HCT116 (cell line): ENCODE data around the gene TMEM176B. TPM values are rescaled to one million over a fixed set of nuclear protein-coding genes. Genes with fewer than 3 reads are reported as not detected.

Experiments
- ATAC-seq: fragments of 200-7000 bp; cut with Tn5 transposase; 2 replicates; pipeline ENCODE4 v1.9.1; 2020; ENCODE audit warnings: mild to moderate bottlenecking, moderate library complexity
- BruUV-seq: library from RNA; stranded (reverse); fragments of 400-500 nt; replicated peaks from 2 replicates; lab custom pipeline; 2021; lab: Mats Ljungman, UMichigan
- CTCF ChIA-PET: fragments of 300-600 bp; sonication (Branson Sonifier 250); formaldehyde crosslinking; loops from one replicate; lab custom pipeline; 2021; ENCODE audit warnings: antibody characterized with exemption; lab: Charles Lee
- POLR2A ChIA-PET: fragments of 300-600, 350-600 bp; sonication (Branson Sonifier 250); formaldehyde crosslinking; loops from one replicate; lab custom pipeline; 2021; ENCODE audit warnings: antibody characterized with exemption; lab: Charles Lee
- RAD21 ChIA-PET, 2 experiments: fragments of 300-600 bp; sonication (Branson Sonifier 250); formaldehyde crosslinking; loops; one replicate each; lab custom pipeline; 2023; ENCODE audit warnings: low total read pairs in 2 of 2; ENCODE audit not compliant: uncharacterized antibody in 2 of 2, unreplicated experiment in 2 of 2, low non-redundant PET in 1 of 2; lab: Charles Lee
- DNase-seq: peaks from one replicate; pipeline ENCODE4 v3.0.0-alpha.2; 2010; ENCODE audit warnings: low read depth, low spot score
- H2AFZ ChIP-seq: fragments of 200-600 bp; shearing (Covaris generic), sonication (generic); 2 replicates; pipeline ENCODE4 v1.6.1; 2017; ENCODE audit warnings: low read depth, mixed run types, mixed read lengths, antibody characterized with exemption, low read length; ENCODE audit not compliant: poor library complexity, severe bottlenecking
- H3K27ac ChIP-seq: 2 replicates; pipeline ENCODE4 v1.5.1; 2012; ENCODE audit warnings: low read depth, low read length
- H3K27me3 ChIP-seq: fragments of 200-600 bp; sonication (generic); 2 replicates; pipeline ENCODE4 v1.6.1; 2016; ENCODE audit warnings: mixed run types, low read length, mixed read lengths; ENCODE audit not compliant: insufficient read depth
- H3K36me3 ChIP-seq, 2 experiments: fragments of 200-500 bp in 1 of 2; fragments of 200-600 bp in 1 of 2; sonication (Bioruptor generic) in 1 of 2; sonication (generic) in 1 of 2; 2 replicates each; pipeline versions ENCODE4 v1.5.1 to v1.6.1; 2014 to 2016; ENCODE audit warnings: low read length in 2 of 2, inconsistent platforms in 1 of 2, mixed read lengths in 1 of 2, mixed run types in 1 of 2; ENCODE audit not compliant: insufficient read depth in 2 of 2, control insufficient read depth in 1 of 2
- H3K4me1 ChIP-seq, 2 experiments: fragments of 200-600 bp in 1 of 2; sonication (generic) in 1 of 2; 2 replicates each; pipeline versions ENCODE4 v1.5.1 to v1.6.1; 2012 to 2017; ENCODE audit warnings: low read length in 2 of 2, inconsistent platforms in 1 of 2, mild to moderate bottlenecking in 1 of 2, mixed read lengths in 1 of 2, mixed run types in 1 of 2, moderate library complexity in 1 of 2; ENCODE audit not compliant: insufficient read depth in 2 of 2, control insufficient read depth in 1 of 2
- H3K4me2 ChIP-seq: fragments of 200-600 bp; sonication (generic); 2 replicates; pipeline ENCODE4 v1.6.1; 2017; ENCODE audit warnings: mixed run types, low read length, mixed read lengths
- H3K4me3 ChIP-seq, 2 experiments: fragments of 200-600 bp in 1 of 2; sonication (generic) in 1 of 2; replicated peaks in 1 of 2; 2 replicates each; pipeline ENCODE4 v1.5.1; 2011 to 2016; ENCODE audit warnings: low read length in 2 of 2, control low read depth in 1 of 2, low read depth in 1 of 2, mild to moderate bottlenecking in 1 of 2, mixed read lengths in 1 of 2, mixed run types in 1 of 2
- H3K79me2 ChIP-seq: fragments of 200-600 bp; sonication (generic); 2 replicates; pipeline ENCODE4 v1.6.1; 2017; ENCODE audit warnings: mild to moderate bottlenecking, mixed run types, low read length, moderate library complexity, mixed read lengths; ENCODE audit not compliant: insufficient read depth
- H3K9ac ChIP-seq: fragments of 200-600 bp; sonication (generic); 2 replicates; pipeline ENCODE4 v1.6.1; 2016; ENCODE audit warnings: low read length, mixed read lengths
- H3K9me2 ChIP-seq: fragments of 200-600 bp; sonication (generic), shearing (Covaris generic); 2 replicates; pipeline ENCODE4 v1.6.1; 2017; ENCODE audit warnings: mixed run types, mild to moderate bottlenecking, moderate library complexity; ENCODE audit not compliant: insufficient read depth
- H3K9me3 ChIP-seq, 2 experiments: fragments of 200-500 bp in 1 of 2; fragments of 200-600 bp in 1 of 2; sonication (Bioruptor generic) in 1 of 2; sonication (generic) in 1 of 2; 2 replicates each; pipeline ENCODE4 v1.6.1; 2014 to 2017; ENCODE audit warnings: low read length in 2 of 2, mixed read lengths in 2 of 2, inconsistent platforms in 1 of 2, low read depth in 1 of 2, mild to moderate bottlenecking in 1 of 2, mixed run types in 1 of 2, moderate library complexity in 1 of 2; ENCODE audit not compliant: control insufficient read depth in 1 of 2, insufficient read depth in 1 of 2
- H4K20me1 ChIP-seq: fragments of 200-600 bp; sonication (generic), shearing (Covaris generic); 2 replicates; pipeline ENCODE4 v1.6.1; 2017; ENCODE audit warnings: mixed run types, mild to moderate bottlenecking, moderate library complexity; ENCODE audit not compliant: insufficient read depth
- CBX3 ChIP-seq: IDR thresholded peaks from 2 replicates; pipeline ENCODE4 v1.6.1; 2012; ENCODE audit warnings: low read depth
- POLR2AphosphoS5 ChIP-seq: IDR thresholded peaks from 2 replicates; pipeline ENCODE4 v1.6.1; 2011; ENCODE audit warnings: mild to moderate bottlenecking, low read depth, low read length, moderate library complexity
- RAD21 ChIP-seq: IDR thresholded peaks from 2 replicates; pipeline ENCODE4 v1.6.1; 2012; ENCODE audit warnings: low read depth, mild to moderate bottlenecking
- SIN3A ChIP-seq: IDR thresholded peaks from 2 replicates; pipeline ENCODE4 v1.6.1; 2012; ENCODE audit warnings: low read depth
- SRF ChIP-seq: IDR thresholded peaks from 2 replicates; pipeline ENCODE4 v1.6.1; 2012; ENCODE audit warnings: low read depth
- intact Hi-C: fragments of 100-400 bp; cut with micrococcal nuclease; formaldehyde crosslinking; loops from 2 replicates; pipeline ENCODE4 v1.10.0; 2022
- total RNA-seq: library from RNA; stranded (reverse); gene quantifications from one replicate; pipeline ENCODE4 v1.2.1, GENCODE V29; 2021; ENCODE audit not compliant: unreplicated experiment
- TF ChIP-seq, protein P1 (sequence below): IDR thresholded peaks from 2 replicates; pipeline ENCODE4 v1.6.1; 2012; ENCODE audit warnings: low read depth
- TF ChIP-seq, protein P2 (sequence below): IDR thresholded peaks from 2 replicates; pipeline ENCODE4 v1.6.1; 2012

Gene TMEM176B
- total RNA-seq, 1 experiment from 2014 or later: 0.42 TPM

DNA sequence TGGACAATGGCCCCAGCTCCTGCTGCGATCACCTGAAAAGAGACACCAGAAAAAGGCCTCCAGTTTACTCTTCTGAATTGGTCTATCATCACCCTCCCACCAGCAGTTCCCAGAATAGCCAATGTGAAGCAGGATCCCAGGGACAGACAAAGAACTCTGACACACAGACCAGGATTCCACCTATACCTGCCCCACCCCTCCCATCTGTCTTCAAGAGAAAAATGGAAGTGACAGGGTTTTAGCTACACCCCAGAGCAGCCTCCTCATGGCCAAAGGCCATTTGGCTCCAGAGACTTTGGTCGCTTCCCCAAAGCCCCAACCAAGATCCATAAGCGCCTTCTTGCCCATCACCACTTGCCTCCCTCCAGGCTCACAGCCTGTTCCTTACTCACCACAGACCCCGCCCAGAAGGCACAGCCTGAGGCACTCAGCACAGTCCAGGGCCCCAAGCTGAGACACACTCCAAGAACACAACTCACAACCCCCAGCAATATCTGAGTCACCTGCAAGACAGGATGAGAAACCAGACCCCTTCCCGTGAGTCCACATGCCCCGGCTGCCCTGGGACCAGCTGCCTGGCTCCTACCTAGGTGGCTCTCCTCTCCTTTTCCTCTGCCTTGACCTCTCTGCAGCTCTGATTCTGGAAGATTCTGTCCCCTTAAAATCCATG is 6.5 kb downstream of the TMEM176B start:
- intact Hi-C loops: no loop called here
- peaks cover 30% of the 10 kb centered on the region; the same call in 1 of the 2 replicates for H3K27me3 ChIP-seq
- RAD21 ChIA-PET: no interaction called here

More for the DNA sequence above, 6.5 kb downstream of the TMEM176B start:
- Histone ChIP-seq H3K4me2 (no peak overlapping the region), H2AFZ (no peak overlapping the region), H3K9me3 (no peaks in the 10 kb centered on the region), H3K27ac (no peak overlapping the region), H3K79me2 (no peaks in the 10 kb centered on the region), H3K9me2 (no peaks in the 10 kb centered on the region), H3K4me3 (no peak overlapping the region), H3K36me3 (no peaks in the 10 kb centered on the region), H3K4me1 (no peaks in the 10 kb centered on the region; a peak in 1 of 4 replicates), H4K20me1 (no peaks in the 10 kb centered on the region), H3K9ac (no peak overlapping the region)
- no peak for DNase-seq
- CTCF ChIA-PET: interaction anchor here (1.0 kb wide), 1 partner anchor 15 kb away, joined by 4 read pairs; no protein-coding TSS in a partner anchor
- peak; percentile 55; the same call in 1 of the 2 replicates for ATAC-seq
- POLR2A ChIA-PET: no interaction called here
- no TSS peak for BruUV-seq
- TF ChIP-seq POLR2AphosphoS5 (no peak), RAD21 (no peak), SRF (no peak), SIN3A (no peak), CBX3 (no peak)
- TF ChIP-seq, protein P1, sequence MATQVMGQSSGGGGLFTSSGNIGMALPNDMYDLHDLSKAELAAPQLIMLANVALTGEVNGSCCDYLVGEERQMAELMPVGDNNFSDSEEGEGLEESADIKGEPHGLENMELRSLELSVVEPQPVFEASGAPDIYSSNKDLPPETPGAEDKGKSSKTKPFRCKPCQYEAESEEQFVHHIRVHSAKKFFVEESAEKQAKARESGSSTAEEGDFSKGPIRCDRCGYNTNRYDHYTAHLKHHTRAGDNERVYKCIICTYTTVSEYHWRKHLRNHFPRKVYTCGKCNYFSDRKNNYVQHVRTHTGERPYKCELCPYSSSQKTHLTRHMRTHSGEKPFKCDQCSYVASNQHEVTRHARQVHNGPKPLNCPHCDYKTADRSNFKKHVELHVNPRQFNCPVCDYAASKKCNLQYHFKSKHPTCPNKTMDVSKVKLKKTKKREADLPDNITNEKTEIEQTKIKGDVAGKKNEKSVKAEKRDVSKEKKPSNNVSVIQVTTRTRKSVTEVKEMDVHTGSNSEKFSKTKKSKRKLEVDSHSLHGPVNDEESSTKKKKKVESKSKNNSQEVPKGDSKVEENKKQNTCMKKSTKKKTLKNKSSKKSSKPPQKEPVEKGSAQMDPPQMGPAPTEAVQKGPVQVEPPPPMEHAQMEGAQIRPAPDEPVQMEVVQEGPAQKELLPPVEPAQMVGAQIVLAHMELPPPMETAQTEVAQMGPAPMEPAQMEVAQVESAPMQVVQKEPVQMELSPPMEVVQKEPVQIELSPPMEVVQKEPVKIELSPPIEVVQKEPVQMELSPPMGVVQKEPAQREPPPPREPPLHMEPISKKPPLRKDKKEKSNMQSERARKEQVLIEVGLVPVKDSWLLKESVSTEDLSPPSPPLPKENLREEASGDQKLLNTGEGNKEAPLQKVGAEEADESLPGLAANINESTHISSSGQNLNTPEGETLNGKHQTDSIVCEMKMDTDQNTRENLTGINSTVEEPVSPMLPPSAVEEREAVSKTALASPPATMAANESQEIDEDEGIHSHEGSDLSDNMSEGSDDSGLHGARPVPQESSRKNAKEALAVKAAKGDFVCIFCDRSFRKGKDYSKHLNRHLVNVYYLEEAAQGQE: no peak
- TF ChIP-seq, protein P2, sequence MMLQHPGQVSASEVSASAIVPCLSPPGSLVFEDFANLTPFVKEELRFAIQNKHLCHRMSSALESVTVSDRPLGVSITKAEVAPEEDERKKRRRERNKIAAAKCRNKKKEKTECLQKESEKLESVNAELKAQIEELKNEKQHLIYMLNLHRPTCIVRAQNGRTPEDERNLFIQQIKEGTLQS: no peak
